Mesenchymal stem cell (in vitro differentiated cells and primary cell): ENCODE measurements around the gene CRYL1.

ENCODE experiments used
- DNase-seq: peaks from one replicate; pipeline ENCODE4 v3.0.0-alpha.2; 2013
- H2AFZ ChIP-seq: one replicate; pipeline ENCODE4 v1.6.1; 2013; ENCODE audit warnings: low read depth, mild to moderate bottlenecking, control low read depth, inconsistent platforms, low read length, moderate library complexity
- H2AK5ac ChIP-seq: 2 replicates; pipeline ENCODE4 v1.6.1; 2013; ENCODE audit warnings: low read length, moderate library complexity, mild to moderate bottlenecking, inconsistent platforms; ENCODE audit not compliant: severe bottlenecking
- H2BK120ac ChIP-seq: one replicate; pipeline ENCODE4 v1.6.1; 2013; ENCODE audit warnings: low read depth, mild to moderate bottlenecking, inconsistent platforms, low read length, moderate library complexity
- H2BK12ac ChIP-seq, 2 experiments: one replicate each; pipeline ENCODE4 v1.6.1; 2013; ENCODE audit warnings: inconsistent platforms in 2 of 2, low read length in 2 of 2, mild to moderate bottlenecking in 2 of 2, moderate library complexity in 2 of 2, control low read depth in 1 of 2
- H2BK15ac ChIP-seq: one replicate; pipeline ENCODE4 v1.6.1; 2013; ENCODE audit warnings: mild to moderate bottlenecking, low read depth, inconsistent platforms; ENCODE audit not compliant: poor library complexity, severe bottlenecking
- H2BK5ac ChIP-seq: 2 replicates; pipeline ENCODE4 v1.6.1; 2013; ENCODE audit warnings: low read depth, mild to moderate bottlenecking, low read length, control low read depth, inconsistent platforms; ENCODE audit not compliant: poor library complexity, severe bottlenecking
- H3K14ac ChIP-seq, 2 experiments: one replicate each; pipeline ENCODE4 v1.6.1; 2013; ENCODE audit warnings: inconsistent platforms in 2 of 2, low read length in 2 of 2, control low read depth in 1 of 2, mild to moderate bottlenecking in 1 of 2, moderate library complexity in 1 of 2
- H3K18ac ChIP-seq, 2 experiments: one replicate each; pipeline ENCODE4 v1.6.1; 2013; ENCODE audit warnings: inconsistent platforms in 2 of 2, low read length in 2 of 2, control low read depth in 1 of 2, low read depth in 1 of 2, mild to moderate bottlenecking in 1 of 2
- H3K23ac ChIP-seq, 2 experiments: one replicate each; pipeline ENCODE4 v1.6.1; 2013; ENCODE audit warnings: inconsistent platforms in 2 of 2, low read length in 2 of 2, mild to moderate bottlenecking in 2 of 2, moderate library complexity in 2 of 2, control low read depth in 1 of 2
- H3K27ac ChIP-seq: 2 replicates; pipeline ENCODE4 v1.5.1; 2013; ENCODE audit warnings: mild to moderate bottlenecking, moderate library complexity, low read length, control low read depth, inconsistent platforms; ENCODE audit not compliant: poor library complexity, severe bottlenecking
- H3K27me3 ChIP-seq, 2 experiments: 2 replicates each; pipeline versions ENCODE4 v1.6.1 to v1.7.0; 2013; ENCODE audit warnings: low read length in 2 of 2, mild to moderate bottlenecking in 2 of 2, moderate library complexity in 2 of 2, control low read depth in 1 of 2, inconsistent platforms in 1 of 2; ENCODE audit not compliant: control insufficient read depth in 1 of 2, insufficient read depth in 1 of 2
- H3K36me3 ChIP-seq, 2 experiments: 2 replicates each; pipeline versions ENCODE4 v1.6.1 to v1.7.0; 2013; ENCODE audit warnings: low read length in 2 of 2, control low read depth in 1 of 2, inconsistent platforms in 1 of 2, low read depth in 1 of 2, mild to moderate bottlenecking in 1 of 2; ENCODE audit not compliant: insufficient read depth in 2 of 2, control insufficient read depth in 1 of 2
- H3K4ac ChIP-seq, 2 experiments: one replicate each; pipeline ENCODE4 v1.6.1; 2013; ENCODE audit warnings: inconsistent platforms in 2 of 2, low read length in 2 of 2, mild to moderate bottlenecking in 2 of 2, moderate library complexity in 2 of 2, control low read depth in 1 of 2, low read depth in 1 of 2
- H3K4me1 ChIP-seq: 2 replicates; pipeline ENCODE4 v1.6.1; 2013; ENCODE audit warnings: low read depth, low read length, control low read depth; ENCODE audit not compliant: control insufficient read depth, insufficient read depth
- H3K4me2 ChIP-seq: 2 replicates; pipeline ENCODE4 v1.6.1; 2013; ENCODE audit warnings: low read length, mild to moderate bottlenecking, inconsistent platforms; ENCODE audit not compliant: poor library complexity, severe bottlenecking
- H3K4me3 ChIP-seq, 2 experiments: 2 replicates each; pipeline versions ENCODE4 v1.5.1 to v1.7.0; 2013; ENCODE audit warnings: low read length in 2 of 2, mild to moderate bottlenecking in 2 of 2, control low read depth in 1 of 2, low read depth in 1 of 2; ENCODE audit not compliant: insufficient read depth in 1 of 2
- H3K79me1 ChIP-seq: replicated peaks from 2 replicates; pipeline ENCODE4 v1.6.1; 2013; ENCODE audit warnings: mild to moderate bottlenecking, control low read depth, low read length, inconsistent platforms; ENCODE audit not compliant: poor library complexity, severe bottlenecking
- H3K9ac ChIP-seq: 2 replicates; pipeline ENCODE4 v1.7.0; 2013; ENCODE audit warnings: mild to moderate bottlenecking, low read length, moderate library complexity
- H3K9me3 ChIP-seq: 2 replicates; pipeline ENCODE4 v1.7.0; 2013; ENCODE audit warnings: mild to moderate bottlenecking, low read length; ENCODE audit not compliant: control insufficient read depth
- H4K8ac ChIP-seq: one replicate; pipeline ENCODE4 v1.6.1; 2013; ENCODE audit warnings: inconsistent platforms, mild to moderate bottlenecking, low read length, moderate library complexity
- H4K91ac ChIP-seq: one replicate; pipeline ENCODE4 v1.6.1; 2013; ENCODE audit warnings: mild to moderate bottlenecking, low read length, inconsistent platforms
- WGBS: methylation state at CpG from one replicate; pipeline ENCODE4 v1.1.7; 2013; ENCODE audit warnings: mixed read lengths; 5-methylcytosine and 5-hydroxymethylcytosine counted together

The CRYL1 gene

GRCh38 chr13:20460761-20461160 is 64.9 kb downstream of the CRYL1 start:
- no peaks in the 10 kb centered on the region for H3K27me3 ChIP-seq
- no peak overlapping the region for H4K8ac ChIP-seq
- H3K23ac ChIP-seq: no peak overlapping the region
- no peak overlapping the region for H3K9ac ChIP-seq
- no peak overlapping the region for H2BK15ac ChIP-seq
- H2BK12ac ChIP-seq: no peak overlapping the region
- no peaks in the 10 kb centered on the region for H3K9me3 ChIP-seq
- H3K4ac ChIP-seq: no peak overlapping the region
- peaks cover 14% of the 10 kb centered on the region for H3K4me1 ChIP-seq
- no peak overlapping the region for H2BK5ac ChIP-seq
- H3K79me1 ChIP-seq: no peaks in the 10 kb centered on the region
- no peak overlapping the region for H2BK120ac ChIP-seq
- H3K4me3 ChIP-seq: no peak overlapping the region
- H3K36me3 ChIP-seq: no peaks in the 10 kb centered on the region
- H2AFZ ChIP-seq: no peak overlapping the region
- peak overlapping the region; percentile 63 for H3K27ac ChIP-seq
- peak overlapping the region in 1 of 2 experiments; percentile 48 for H3K18ac ChIP-seq
- no peak overlapping the region for H2AK5ac ChIP-seq
- DNase-seq: no peak
- 69% methylated on average over 7 of the region's 11 CpGs for WGBS
- no peak overlapping the region for H4K91ac ChIP-seq
- no peak overlapping the region for H3K4me2 ChIP-seq
- H3K14ac ChIP-seq: no peak overlapping the region

- Histone ChIP-seq H3K18ac (no peak overlapping the region), H2BK5ac (no peak overlapping the region), H3K79me1 (no peaks in the 10 kb centered on the region), H3K23ac (no peak overlapping the region), H2AFZ (no peak overlapping the region), H2BK12ac (no peak overlapping the region), H3K27me3 (no peaks in the 10 kb centered on the region), H3K4me2 (no peak overlapping the region), H3K14ac (no peak overlapping the region), H3K9ac (no peak overlapping the region), H2AK5ac (no peak overlapping the region), H3K9me3 (no peaks in the 10 kb centered on the region), H2BK15ac (no peak overlapping the region), H3K4ac (no peak overlapping the region), H4K91ac (no peak overlapping the region), H3K4me1 (peaks cover 12% of the 10 kb centered on the region), H3K36me3 (no peaks in the 10 kb centered on the region), H4K8ac (no peak overlapping the region), H2BK120ac (no peak overlapping the region), H3K4me3 (no peak overlapping the region), H3K27ac (no peak overlapping the region)
- no peak for DNase-seq
- WGBS: 88% methylated on average over 6 of the region's 6 CpGs
These were observed 68.0 kb downstream of the CRYL1 start for GRCh38 chr13:20457670-20458069.

- Histone ChIP-seq H3K27ac (no peak overlapping the region), H3K4me2 (no peak overlapping the region), H4K91ac (no peak overlapping the region), H3K9me3 (no peaks in the 10 kb centered on the region), H2BK12ac (no peak overlapping the region), H4K8ac (no peak overlapping the region), H3K18ac (no peak overlapping the region), H2BK120ac (no peak overlapping the region), H3K79me1 (no peaks in the 10 kb centered on the region), H3K23ac (no peak overlapping the region), H3K4me3 (no peak overlapping the region), H2BK5ac (no peak overlapping the region), H3K36me3 (no peaks in the 10 kb centered on the region), H3K14ac (no peak overlapping the region), H2AFZ (no peak overlapping the region), H2BK15ac (no peak overlapping the region), H3K4ac (no peak overlapping the region), H3K4me1 (peaks cover 6% of the 10 kb centered on the region), H2AK5ac (no peak overlapping the region), H3K27me3 (no peaks in the 10 kb centered on the region), H3K9ac (no peak overlapping the region)
- WGBS: 100% methylated on average over 1 of the region's 2 CpGs
- DNase-seq: no peak
These were observed 68.9 kb downstream of the CRYL1 start for GRCh38 chr13:20456737-20457136.

GRCh38 chr13:20451397-20451796 is 74.3 kb downstream of the CRYL1 start:
- H3K79me1 ChIP-seq: no peaks in the 10 kb centered on the region
- H3K4ac ChIP-seq: no peak overlapping the region
- H3K27ac ChIP-seq: no peak overlapping the region
- no peak for DNase-seq
- no peak overlapping the region for H3K4me2 ChIP-seq
- H3K4me3 ChIP-seq: no peak overlapping the region
- H2AFZ ChIP-seq: no peak overlapping the region
- no peak overlapping the region for H4K8ac ChIP-seq
- no peak overlapping the region for H3K9ac ChIP-seq
- no peak overlapping the region for H2BK5ac ChIP-seq
- no peak overlapping the region for H4K91ac ChIP-seq
- H3K27me3 ChIP-seq: no peaks in the 10 kb centered on the region
- no peak overlapping the region for H2BK12ac ChIP-seq
- no peak overlapping the region for H2AK5ac ChIP-seq
- H3K14ac ChIP-seq: no peak overlapping the region
- no peak overlapping the region for H2BK15ac ChIP-seq
- no peak overlapping the region for H2BK120ac ChIP-seq
- H3K23ac ChIP-seq: no peak overlapping the region
- peaks cover 25% of the 10 kb centered on the region for H3K9me3 ChIP-seq
- H3K18ac ChIP-seq: no peak overlapping the region
- H3K36me3 ChIP-seq: no peaks in the 10 kb centered on the region
- H3K4me1 ChIP-seq: no peaks in the 10 kb centered on the region
